Fibroblast of pulmonary artery (primary cell): ENCODE results near the gene GLI1.

Source experiments
- DNase-seq: peaks from one replicate; pipeline ENCODE4 v3.0.0-alpha.2; 2010; ENCODE audit warnings: low read depth
- H3K4me3 ChIP-seq: replicated peaks from 2 replicates; pipeline ENCODE4 v1.5.1; 2011; ENCODE audit warnings: low read depth, mild to moderate bottlenecking, control low read depth, low read length, moderate library complexity
- CTCF ChIP-seq: IDR thresholded peaks from 2 replicates; pipeline ENCODE4 v1.5.1; 2011; ENCODE audit warnings: mild to moderate bottlenecking, control low read depth, low read length, inconsistent platforms; ENCODE audit errors: missing control alignments

The GLI1 gene

GRCh38 chr12:57518920-57519795 is 59.6 kb downstream of the GLI1 start:
- no peak for TF ChIP-seq CTCF
- peak; percentile 68 for DNase-seq
- peak overlapping the region; percentile 87 for H3K4me3 ChIP-seq

- no peak for DNase-seq
- H3K4me3 ChIP-seq = peak overlapping the region; percentile 87
- TF ChIP-seq CTCF = no peak
These were observed 60.1 kb downstream of the GLI1 start for GRCh38 chr12:57519796-57520052.

- TF ChIP-seq CTCF = no peak
These were observed 60.7 kb downstream of the GLI1 start, which contains the start of gene DDIT3 for GRCh38 chr12:57520053-57520818. Gene DDIT3 (minus strand): TSS chr12:57520514. CDS start chr12:57517406, 3,108 bp downstream.

GRCh38 chr12:57521525-57522010 is 62.0 kb downstream of the GLI1 start:
- H3K4me3 ChIP-seq = no peak overlapping the region
- TF ChIP-seq CTCF = no peak
- no peak for DNase-seq

More at GRCh38 chr12:57520053-57520818, 60.7 kb downstream of the GLI1 start, which contains the start of gene DDIT3:
- DNase-seq = peak; percentile 99
- H3K4me3 ChIP-seq = peak within 1 kb of the TSS; percentile 87
